HG03108 (cell line): ENCODE data around the gene PDK4.
"Not testable (repeated sequence)": the region's sequence is repeated elsewhere in the genome, so short reads cannot be mapped to it uniquely, and the experiment has no call there.

ENCODE experiments used
- ATAC-seq: cut with Tn5 transposase; IDR thresholded peaks from one replicate; pipeline ENCODE4 v1.9.1; 2021; ENCODE audit warnings: moderate library complexity; ENCODE audit not compliant: unreplicated experiment

PDK4 gene

GRCh38 chr7:95578299-95578855 lies 17.9 kb downstream of the PDK4 start:
- ATAC-seq = no peak

- ATAC-seq = no peak
Observed at GRCh38 chr7:95577137-95577536, 19.2 kb downstream of the PDK4 start.

- ATAC-seq = no peak
Observed at GRCh38 chr7:95569720-95570119, 26.6 kb downstream of the PDK4 start.

- ATAC-seq = no peak
Observed at GRCh38 chr7:95560674-95561073, 35.6 kb downstream of the PDK4 start.

- no peak for ATAC-seq
Observed at GRCh38 chr7:95558864-95559263, 37.5 kb downstream of the PDK4 start.

- no peak for ATAC-seq
Observed at GRCh38 chr7:95556777-95557176, 39.5 kb downstream of the PDK4 start.

GRCh38 chr7:95553939-95554338 lies 42.4 kb downstream of the PDK4 start:
- no peak for ATAC-seq

GRCh38 chr7:95552010-95552926 lies 44.0 kb downstream of the PDK4 start:
- not testable (repeated sequence) for ATAC-seq

- ATAC-seq = no peak
Observed at GRCh38 chr7:95550546-95550945, 45.8 kb downstream of the PDK4 start.

- ATAC-seq = no peak
Observed at GRCh38 chr7:95549818-95550529, 46.3 kb downstream of the PDK4 start.

GRCh38 chr7:95547361-95548348 lies 48.7 kb downstream of the PDK4 start:
- ATAC-seq = no peak

GRCh38 chr7:95546647-95547046 lies 49.7 kb downstream of the PDK4 start:
- no peak for ATAC-seq

- no peak for ATAC-seq
Observed at GRCh38 chr7:95545673-95546072, 50.6 kb downstream of the PDK4 start.

- no peak for ATAC-seq
Observed at GRCh38 chr7:95545007-95545615, 51.2 kb downstream of the PDK4 start.

- ATAC-seq = no peak
Observed at GRCh38 chr7:95544171-95544570, 52.1 kb downstream of the PDK4 start.

- ATAC-seq = no peak
Observed at GRCh38 chr7:95543312-95543711, 53.0 kb downstream of the PDK4 start.

- ATAC-seq = no peak
Observed at GRCh38 chr7:95540366-95540765, 56.0 kb downstream of the PDK4 start.

GRCh38 chr7:95539426-95539825 lies 56.9 kb downstream of the PDK4 start:
- ATAC-seq = no peak

- ATAC-seq = no peak
Observed at GRCh38 chr7:95537468-95537867, 58.8 kb downstream of the PDK4 start.

GRCh38 chr7:95536656-95537311 lies 59.5 kb downstream of the PDK4 start:
- ATAC-seq = no peak
